ENCODE results near the gene ADH1C.

ADH1C gene

DNA sequence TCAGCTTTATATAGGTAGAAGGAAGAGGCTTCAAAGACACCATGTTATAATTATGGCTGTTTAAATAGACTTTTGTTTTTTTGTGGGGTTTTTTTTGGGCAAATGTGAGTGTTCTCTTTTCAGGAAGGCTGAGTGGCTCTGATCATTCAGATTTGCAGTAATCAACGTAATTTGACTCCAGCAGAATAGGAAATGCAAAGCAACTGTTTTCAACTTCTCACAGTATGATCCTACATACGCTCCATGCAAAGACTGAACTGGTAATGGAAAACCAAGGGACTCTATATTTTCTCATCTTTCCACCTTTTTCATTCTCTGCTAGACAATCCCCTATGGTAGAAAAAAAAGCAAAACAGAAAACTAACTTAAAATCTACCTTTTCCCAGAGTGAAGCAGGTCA, 42.2 kb downstream of the ADH1C start:
- H3K9me3 ChIP-seq = no peaks in the 10 kb centered on the region
- no peaks in the 10 kb centered on the region for H3K27me3 ChIP-seq
- TF ChIP-seq, protein P1, sequence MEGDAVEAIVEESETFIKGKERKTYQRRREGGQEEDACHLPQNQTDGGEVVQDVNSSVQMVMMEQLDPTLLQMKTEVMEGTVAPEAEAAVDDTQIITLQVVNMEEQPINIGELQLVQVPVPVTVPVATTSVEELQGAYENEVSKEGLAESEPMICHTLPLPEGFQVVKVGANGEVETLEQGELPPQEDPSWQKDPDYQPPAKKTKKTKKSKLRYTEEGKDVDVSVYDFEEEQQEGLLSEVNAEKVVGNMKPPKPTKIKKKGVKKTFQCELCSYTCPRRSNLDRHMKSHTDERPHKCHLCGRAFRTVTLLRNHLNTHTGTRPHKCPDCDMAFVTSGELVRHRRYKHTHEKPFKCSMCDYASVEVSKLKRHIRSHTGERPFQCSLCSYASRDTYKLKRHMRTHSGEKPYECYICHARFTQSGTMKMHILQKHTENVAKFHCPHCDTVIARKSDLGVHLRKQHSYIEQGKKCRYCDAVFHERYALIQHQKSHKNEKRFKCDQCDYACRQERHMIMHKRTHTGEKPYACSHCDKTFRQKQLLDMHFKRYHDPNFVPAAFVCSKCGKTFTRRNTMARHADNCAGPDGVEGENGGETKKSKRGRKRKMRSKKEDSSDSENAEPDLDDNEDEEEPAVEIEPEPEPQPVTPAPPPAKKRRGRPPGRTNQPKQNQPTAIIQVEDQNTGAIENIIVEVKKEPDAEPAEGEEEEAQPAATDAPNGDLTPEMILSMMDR (IDR thresholded peaks at IDR 0.05) = no peak
- H3K4me3 ChIP-seq (ENCODE audit: low read depth in 1 of 2, low read length in 1 of 2) = no peak overlapping the region
- no peak overlapping the region for H3K27ac ChIP-seq
- no peaks in the 10 kb centered on the region for H3K36me3 ChIP-seq
- no peaks in the 10 kb centered on the region for H3K4me1 ChIP-seq (ENCODE audit: control insufficient read depth in 1 of 2, insufficient read depth in 1 of 2, low read depth in 1 of 2, low read length in 1 of 2)

GRCh38 chr4:99305638-99306400, 46.7 kb downstream of the ADH1C start:
- no peak overlapping the region for H3K4me3 ChIP-seq (ENCODE audit: low read depth in 1 of 2, low read length in 1 of 2)
- no peaks in the 10 kb centered on the region for H3K4me1 ChIP-seq (ENCODE audit: control insufficient read depth in 1 of 2, insufficient read depth in 1 of 2, low read depth in 1 of 2, low read length in 1 of 2)
- H3K27me3 ChIP-seq = no peaks in the 10 kb centered on the region
- H3K9me3 ChIP-seq = no peaks in the 10 kb centered on the region
- H3K36me3 ChIP-seq = no peaks in the 10 kb centered on the region
- TF ChIP-seq, protein P1 (IDR thresholded peaks at IDR 0.05) = no peak
- no peak overlapping the region for H3K27ac ChIP-seq

- Histone ChIP-seq H3K4me1 (ENCODE audit: control insufficient read depth in 1 of 2, insufficient read depth in 1 of 2, low read depth in 1 of 2, low read length in 1 of 2) (no peaks in the 10 kb centered on the region), H3K27ac (no peak overlapping the region), H3K27me3 (no peaks in the 10 kb centered on the region), H3K36me3 (no peaks in the 10 kb centered on the region), H3K9me3 (no peaks in the 10 kb centered on the region), H3K4me3 (ENCODE audit: low read depth in 1 of 2, low read length in 1 of 2) (no peak overlapping the region)
- TF ChIP-seq, protein P1 (IDR thresholded peaks at IDR 0.05) = no peak
Observed at GRCh38 chr4:99301376-99302164, 51.0 kb downstream of the ADH1C start.

DNA sequence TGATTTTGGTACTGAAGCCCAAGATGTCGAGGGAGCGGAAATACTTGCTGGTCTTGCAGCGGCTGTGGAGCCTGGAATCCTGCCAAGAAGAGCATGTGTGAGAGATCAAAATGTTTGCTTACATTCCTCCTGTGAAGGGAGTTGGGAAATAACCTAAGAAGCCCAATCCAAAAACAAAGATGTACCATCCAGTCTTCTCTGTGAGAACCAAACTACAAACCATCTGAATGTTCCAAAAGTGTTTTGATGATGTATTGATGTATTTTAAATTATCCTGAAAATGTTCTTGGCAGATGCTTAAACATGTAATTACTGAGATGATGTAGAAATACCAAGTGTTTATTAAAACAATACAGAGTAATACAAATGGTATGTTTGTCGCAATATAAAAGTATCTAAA, 51.6 kb downstream of the ADH1C start:
- H3K4me1 ChIP-seq (ENCODE audit: control insufficient read depth in 1 of 2, insufficient read depth in 1 of 2, low read depth in 1 of 2, low read length in 1 of 2) = no peaks in the 10 kb centered on the region
- TF ChIP-seq, protein P1 (IDR thresholded peaks at IDR 0.05) = no peak
- H3K36me3 ChIP-seq = no peaks in the 10 kb centered on the region
- no peaks in the 10 kb centered on the region for H3K9me3 ChIP-seq
- no peak overlapping the region for H3K4me3 ChIP-seq (ENCODE audit: low read depth in 1 of 2, low read length in 1 of 2)
- H3K27me3 ChIP-seq = no peaks in the 10 kb centered on the region
- H3K27ac ChIP-seq = no peak overlapping the region

DNA sequence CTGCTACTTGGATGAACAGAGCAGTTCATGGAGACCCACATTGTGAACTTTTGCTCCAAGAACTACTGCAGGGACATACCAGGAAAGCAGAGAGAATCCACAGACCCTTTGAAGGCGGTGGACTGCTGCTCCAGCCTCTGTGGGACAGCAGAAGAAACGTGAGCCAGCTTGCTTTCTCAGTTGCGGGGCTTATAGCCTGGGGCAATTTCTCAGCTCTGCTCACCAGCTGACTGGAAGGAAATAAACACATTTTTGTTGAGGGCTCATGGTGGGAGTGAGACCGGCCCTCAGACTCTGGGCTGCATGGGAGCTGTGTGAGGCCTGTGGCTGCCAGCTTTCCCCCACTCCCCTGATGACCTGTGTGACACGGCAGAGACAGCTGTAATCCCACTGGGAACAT, 59.2 kb downstream of the ADH1C start:
- Histone ChIP-seq H3K4me3 (ENCODE audit: low read depth in 1 of 2, low read length in 1 of 2) (no peak overlapping the region), H3K27me3 (no peaks in the 10 kb centered on the region), H3K27ac (no peak overlapping the region), H3K4me1 (ENCODE audit: control insufficient read depth in 1 of 2, insufficient read depth in 1 of 2, low read depth in 1 of 2, low read length in 1 of 2) (no peaks in the 10 kb centered on the region), H3K36me3 (no peaks in the 10 kb centered on the region), H3K9me3 (no peaks in the 10 kb centered on the region)
- TF ChIP-seq, protein P1 (IDR thresholded peaks at IDR 0.05) = no peak

Data from neutrophil (primary cell).